ENCODE data around the gene ASPM. TPM values are rescaled to one million over a fixed set of nuclear protein-coding genes. Genes with fewer than 3 reads are reported as not detected.

Gene ASPM
- polyA plus RNA-seq, 1 of the 3 experiments (the other 2 are of a cell fraction), result 3.0 TPM

DNA sequence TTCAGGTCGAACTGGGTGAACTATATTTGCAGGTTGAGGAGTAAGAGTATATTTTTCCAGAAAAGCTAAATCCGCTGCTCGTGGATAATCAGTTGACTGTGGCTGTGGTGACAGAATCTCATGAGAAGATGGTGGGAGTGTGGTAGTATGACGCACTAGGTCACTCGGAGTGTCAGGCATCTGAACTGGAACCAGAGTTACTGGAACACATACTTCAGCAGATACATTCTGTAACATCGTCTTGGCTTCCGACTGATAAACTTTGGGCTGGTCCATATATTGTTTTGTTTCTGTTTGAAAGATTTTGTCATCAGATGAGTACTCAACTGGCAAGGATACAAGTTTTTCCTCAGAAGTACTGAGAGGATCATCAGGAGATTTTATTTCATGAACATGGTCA is 13.0 kb upstream of the ASPM start:
- CTCF ChIA-PET, result interaction anchor here (1.7 to 2.1 kb wide), 2 partner anchors 20 to 21 kb away, joined by 5 to 8 read pairs; no protein-coding TSS in a partner anchor
- Histone ChIP-seq H2AFZ (ENCODE audit: low read depth) (no peak overlapping the region), H3K4me2 (no peak overlapping the region), H3K9me3 (no peaks in the 10 kb centered on the region), H3K4me3 (ENCODE audit: low read depth in 2 of 2, low read length in 1 of 2) (no peak overlapping the region), H3K4me1 (ENCODE audit: control insufficient read depth in 1 of 2, insufficient read depth in 2 of 2, low read depth in 1 of 2, low read length in 1 of 2) (no peaks in the 10 kb centered on the region; a peak in 1 of 4 replicates), H3K79me2 (ENCODE audit: insufficient read depth) (no peaks in the 10 kb centered on the region), H3K36me3 (replicated peaks in 1 of 2; ENCODE audit: control insufficient read depth in 1 of 2, insufficient read depth in 2 of 2, low read length in 1 of 2) (peaks cover 48 to 53% of the 10 kb centered on the region in 2 experiments), H3K27me3 (ENCODE audit: insufficient read depth) (no peaks in the 10 kb centered on the region), H4K20me1 (ENCODE audit: insufficient read depth) (no peaks in the 10 kb centered on the region), H3K9me2 (no peaks in the 10 kb centered on the region), H3K9ac (no peak overlapping the region), H3F3A (replicated peaks; ENCODE audit: insufficient read depth) (no peaks in the 10 kb centered on the region), H3K27ac (ENCODE audit: low read depth in 2 of 2, low read length in 1 of 2) (no peak overlapping the region)
- DNase-seq, result no peak
- TF ChIP-seq GATA2 (CRISPR knock-in tag; IDR thresholded peaks at IDR 0.05), result no peak
- no peak for TF ChIP-seq TEAD4 (IDR thresholded peaks at IDR 0.05; ENCODE audit: borderline replicate concordance, insufficient read depth)
- POLR2A ChIA-PET, result no interaction called here
- 96% methylated on average over 7 of the region's 7 CpGs for WGBS (ENCODE audit: low lambda C conversion rate)

DNA sequence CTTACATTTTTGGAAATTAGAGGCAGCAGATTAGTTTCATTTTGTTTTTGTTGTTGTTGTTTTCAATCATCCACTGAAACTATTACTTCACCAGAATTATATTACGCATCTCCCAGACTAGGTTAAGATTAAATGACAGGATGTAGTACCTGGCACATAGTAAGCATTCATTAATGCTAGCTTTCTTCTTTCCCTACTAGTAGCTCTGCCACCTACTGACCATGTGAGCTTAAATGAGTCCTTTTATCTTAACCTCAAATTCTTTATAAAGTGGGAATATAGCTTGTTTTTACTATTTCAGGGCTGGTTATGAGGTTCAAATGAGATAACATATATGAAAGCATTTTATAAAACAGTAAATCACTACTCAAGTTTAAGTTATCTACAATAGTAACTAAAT is 10.2 kb upstream of the ASPM start:
- no peaks in the 10 kb centered on the region for H3F3A ChIP-seq (replicated peaks; ENCODE audit: insufficient read depth)
- no peak overlapping the region for H3K4me3 ChIP-seq (ENCODE audit: low read depth in 2 of 2, low read length in 1 of 2)
- CTCF ChIA-PET, result interaction anchor here (1.5 kb wide), 1 partner anchor 23 kb away, joined by 4 read pairs; no protein-coding TSS in a partner anchor
- no peaks in the 10 kb centered on the region for H3K9me2 ChIP-seq
- WGBS (ENCODE audit: low lambda C conversion rate), result 94% methylated on average over 1 of the region's 1 CpG
- H3K27me3 ChIP-seq (ENCODE audit: insufficient read depth), result no peaks in the 10 kb centered on the region
- H3K36me3 ChIP-seq (replicated peaks in 1 of 2; ENCODE audit: control insufficient read depth in 1 of 2, insufficient read depth in 2 of 2, low read length in 1 of 2), result peaks cover 35 to 40% of the 10 kb centered on the region in 2 experiments
- no peaks in the 10 kb centered on the region for H3K9me3 ChIP-seq
- no peak overlapping the region for H3K27ac ChIP-seq (ENCODE audit: low read depth in 2 of 2, low read length in 1 of 2)
- H3K4me2 ChIP-seq, result no peak overlapping the region
- no peaks in the 10 kb centered on the region for H3K79me2 ChIP-seq (ENCODE audit: insufficient read depth)
- POLR2A ChIA-PET, result no interaction called here
- no peak overlapping the region for H2AFZ ChIP-seq (ENCODE audit: low read depth)
- DNase-seq, result no peak
- no peaks in the 10 kb centered on the region for H4K20me1 ChIP-seq (ENCODE audit: insufficient read depth)
- H3K9ac ChIP-seq, result no peak overlapping the region
- H3K4me1 ChIP-seq (ENCODE audit: control insufficient read depth in 1 of 2, insufficient read depth in 2 of 2, low read depth in 1 of 2, low read length in 1 of 2), result no peaks in the 10 kb centered on the region; a peak in 1 of 4 replicates
- TF ChIP-seq EP300 (IDR thresholded peaks at IDR 0.05; ENCODE audit: borderline replicate concordance in 1 of 2, low read depth in 1 of 2, low read length in 1 of 2), result no peak
- TF ChIP-seq NFIC (IDR thresholded peaks at IDR 0.05; ENCODE audit: borderline replicate concordance), result no peak
- no peak for TF ChIP-seq TEAD4 (IDR thresholded peaks at IDR 0.05; ENCODE audit: borderline replicate concordance, insufficient read depth)
- no peak for TF ChIP-seq ELF1 (IDR thresholded peaks at IDR 0.05)
- TF ChIP-seq EZH2phosphoT487 (IDR thresholded peaks at IDR 0.05; ENCODE audit: borderline replicate concordance, low read depth), result no peak
- TF ChIP-seq CTCF (IDR thresholded peaks at IDR 0.05), result peak; percentile 22; the same call in 1 of the 2 replicates
- TF ChIP-seq FOSL2 (IDR thresholded peaks at IDR 0.05; ENCODE audit: borderline replicate concordance, low read depth), result no peak
- TF ChIP-seq FOXJ3 (CRISPR knock-in tag; IDR thresholded peaks at IDR 0.05), result no peak
- TF ChIP-seq NRF1 (IDR thresholded peaks at IDR 0.05; ENCODE audit: low read depth, low read length), result no peak
